Left lung (tissue), 10 donors: ENCODE measurements around the gene CLDN15. TPM values are rescaled to one million over a fixed set of nuclear protein-coding genes. Genes with fewer than 3 reads are reported as not detected.

Experiments used
- ATAC-seq: fragments of 200-7000 bp; cut with Tn5 transposase; one replicate; pipeline ENCODE4 v1.9.1; 2020; ENCODE audit warnings: moderate library complexity
- DNase-seq, 4 donors: peaks; one replicate each; pipeline ENCODE4 v3.0.0-alpha.2; 2013 to 2020
- H3K27ac ChIP-seq, 2 donors: fragments of 200-600 bp; sonication (generic) in 1 of 2; one replicate each; pipeline versions ENCODE4 v1.5.0 to v1.8.0; 2020 to 2021
- H3K27me3 ChIP-seq, 2 donors: fragments of 200-600 bp; sonication (generic) in 1 of 2; one replicate each; pipeline versions ENCODE4 v1.5.0 to v1.8.0; 2020 to 2021
- H3K36me3 ChIP-seq, 2 donors: fragments of 200-600 bp; sonication (generic) in 1 of 2; one replicate each; pipeline versions ENCODE4 v1.5.0 to v1.8.0; 2020 to 2021
- H3K4me1 ChIP-seq, 2 donors: fragments of 200-600 bp; one replicate each; pipeline ENCODE4 v1.8.0; 2021
- H3K4me3 ChIP-seq, 2 donors: fragments of 200-600 bp; sonication (generic) in 1 of 2; one replicate each; pipeline versions ENCODE4 v1.5.0 to v1.8.0; 2020 to 2021; ENCODE audit warnings: mild to moderate bottlenecking in 1 of 2
- H3K9me3 ChIP-seq, 2 donors: fragments of 200-600 bp; sonication (generic) in 1 of 2; one replicate each; pipeline versions ENCODE4 v1.5.0 to v1.8.0; 2020 to 2021
- intact Hi-C, 2 donors: fragments of 100-400 bp; cut with DNase I; formaldehyde crosslinking; loops; one replicate each; pipeline versions ENCODE4 v1.11.2 to v1.14.2; 2022
- polyA plus RNA-seq, 6 donors: library from polyadenylated mRNA; unstranded; fragments of 120-200 nt; gene quantifications; one replicate each; pipeline ENCODE4 v1.2.1, GENCODE V29; 2013; ENCODE audit not compliant: insufficient read length in 6 of 6
- total RNA-seq, 2 donors: library from RNA; stranded (reverse); fragmentation: NEBNext Ultra II Directional; extraction: Animal tissue kit (Norgen Biotek cat#: 25700); gene quantifications; one replicate each; pipeline ENCODE4 v1.2.1, GENCODE V29; 2021
- TF ChIP-seq, protein P1 (sequence below), 2 donors: fragments of 200-600 bp; sonication (generic) in 1 of 2; IDR thresholded peaks; one replicate each; pipeline versions ENCODE4 v1.5.0 to v1.8.0; 2021; ENCODE audit warnings: antibody characterized with exemption in 2 of 2
- donor health status: DM: no; HTN: yes; CAD: no.
- donor health status: DM: no; HTN: no; CAD: no.

The CLDN15 gene
- total and polyA plus RNA-seq, 8 donors = 7.6 to 19.0 (median 15.1) TPM

DNA sequence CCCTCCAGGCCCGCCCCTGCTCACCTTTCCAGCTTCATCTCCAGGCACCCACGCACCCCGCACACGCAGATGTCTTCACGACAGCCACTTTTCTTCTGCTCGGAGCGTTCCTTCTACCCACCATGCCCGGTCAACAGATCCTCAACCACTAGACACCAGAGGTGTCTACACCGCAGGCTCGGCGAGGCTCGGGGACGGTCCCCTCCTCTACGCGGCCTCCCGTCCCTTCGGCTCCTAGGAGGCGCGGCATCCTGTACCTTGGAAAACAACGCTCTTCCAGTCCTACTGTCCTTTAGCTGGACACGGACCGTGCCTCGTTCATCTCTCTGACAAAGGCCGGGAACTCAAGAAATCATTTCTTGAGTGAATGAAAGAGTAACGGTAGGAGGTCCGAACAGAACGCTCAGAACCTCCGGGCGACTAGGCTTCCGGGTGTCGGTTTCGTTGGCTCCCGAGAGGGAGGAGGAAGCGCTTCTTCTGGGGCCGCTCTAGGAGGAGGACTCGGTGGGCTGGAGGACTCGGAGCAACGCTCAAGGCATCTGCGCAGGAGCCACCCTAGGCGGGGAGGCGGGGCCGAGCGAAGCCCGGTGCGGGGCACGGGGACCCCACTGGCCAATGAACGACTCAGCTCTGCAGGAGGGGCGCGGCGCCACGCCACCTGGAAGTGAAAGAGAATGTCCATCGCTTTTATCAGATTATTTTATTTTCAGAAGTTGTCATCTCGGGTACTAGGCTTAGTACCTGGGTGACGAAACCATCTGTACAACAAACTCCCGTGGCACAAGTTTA, 14.5 kb upstream of the CLDN15 start:
- TF ChIP-seq, protein P1, sequence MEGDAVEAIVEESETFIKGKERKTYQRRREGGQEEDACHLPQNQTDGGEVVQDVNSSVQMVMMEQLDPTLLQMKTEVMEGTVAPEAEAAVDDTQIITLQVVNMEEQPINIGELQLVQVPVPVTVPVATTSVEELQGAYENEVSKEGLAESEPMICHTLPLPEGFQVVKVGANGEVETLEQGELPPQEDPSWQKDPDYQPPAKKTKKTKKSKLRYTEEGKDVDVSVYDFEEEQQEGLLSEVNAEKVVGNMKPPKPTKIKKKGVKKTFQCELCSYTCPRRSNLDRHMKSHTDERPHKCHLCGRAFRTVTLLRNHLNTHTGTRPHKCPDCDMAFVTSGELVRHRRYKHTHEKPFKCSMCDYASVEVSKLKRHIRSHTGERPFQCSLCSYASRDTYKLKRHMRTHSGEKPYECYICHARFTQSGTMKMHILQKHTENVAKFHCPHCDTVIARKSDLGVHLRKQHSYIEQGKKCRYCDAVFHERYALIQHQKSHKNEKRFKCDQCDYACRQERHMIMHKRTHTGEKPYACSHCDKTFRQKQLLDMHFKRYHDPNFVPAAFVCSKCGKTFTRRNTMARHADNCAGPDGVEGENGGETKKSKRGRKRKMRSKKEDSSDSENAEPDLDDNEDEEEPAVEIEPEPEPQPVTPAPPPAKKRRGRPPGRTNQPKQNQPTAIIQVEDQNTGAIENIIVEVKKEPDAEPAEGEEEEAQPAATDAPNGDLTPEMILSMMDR (IDR thresholded peaks at IDR 0.05) = no peak
- peak; percentile 100 for ATAC-seq

DNA sequence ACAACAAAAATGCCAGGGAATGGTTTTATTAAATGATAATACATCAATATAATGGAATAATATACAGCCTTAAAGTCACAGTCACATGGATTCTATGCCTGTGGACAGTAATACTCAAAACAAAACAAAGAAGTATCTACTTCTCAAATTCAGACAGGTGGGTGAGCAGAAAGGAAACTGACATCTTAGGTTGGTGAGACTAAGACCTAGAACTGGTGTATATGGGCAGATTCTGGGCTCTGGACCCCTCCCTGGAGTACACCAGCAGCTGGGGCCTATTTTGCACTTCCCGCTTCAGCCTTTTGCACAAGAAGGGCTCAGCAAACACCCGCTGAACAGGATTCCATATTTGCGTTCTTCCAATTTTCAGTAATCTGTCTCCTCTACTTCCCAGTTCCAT, 12.7 kb upstream of the CLDN15 start:
- intact Hi-C loops = no loop called here
- TF ChIP-seq, protein P1 (IDR thresholded peaks at IDR 0.05) = no peak
- Histone ChIP-seq H3K4me1 (peaks cover 14 to 44% of the 10 kb centered on the region in 2 donors), H3K4me3 (peak overlapping the region in 1 of 2 donors; percentile 97), H3K9me3 (no peaks in the 10 kb centered on the region), H3K27me3 (no peaks in the 10 kb centered on the region), H3K36me3 (peaks cover 0 to 34% of the 10 kb centered on the region in 2 donors), H3K27ac (no peak overlapping the region)
- DNase-seq (no peak), ATAC-seq (no peak)

More for the DNA sequence above, 14.5 kb upstream of the CLDN15 start:
- H3K4me1 ChIP-seq = peaks cover 14 to 32% of the 10 kb centered on the region in 2 donors
- no peaks in the 10 kb centered on the region for H3K9me3 ChIP-seq
- peak; percentile 96 to 99 (median 98) for DNase-seq
- peaks cover 0 to 33% of the 10 kb centered on the region in 2 donors for H3K36me3 ChIP-seq
- intact Hi-C loops = no loop called here
- H3K4me3 ChIP-seq = peak overlapping the region; percentile 62 to 97
- H3K27me3 ChIP-seq = no peaks in the 10 kb centered on the region
- H3K27ac ChIP-seq = peak overlapping the region; percentile 69 to 86

DNA sequence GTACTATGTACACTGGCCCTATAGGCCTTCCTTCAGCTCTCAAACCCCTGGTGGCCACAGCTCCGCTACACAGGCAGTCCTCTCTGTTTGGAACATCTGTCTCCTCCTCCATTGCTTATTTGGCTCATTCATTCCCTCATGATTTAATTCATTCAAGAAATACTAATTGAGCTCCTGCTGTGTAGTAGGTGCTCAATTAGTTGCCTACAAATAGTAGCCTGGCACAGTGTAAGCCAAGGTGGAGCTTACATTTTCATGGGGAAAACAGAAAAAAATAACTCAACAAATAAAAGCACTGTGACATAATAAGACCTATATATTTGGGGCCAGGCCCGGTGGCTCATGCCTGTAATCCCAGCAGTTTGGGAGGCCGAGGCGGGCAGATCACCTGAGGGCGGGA, 10.7 kb upstream of the CLDN15 start:
- ATAC-seq = no peak
- H3K36me3 ChIP-seq = peaks cover 0 to 34% of the 10 kb centered on the region in 2 donors
- DNase-seq = no peak
- no peak overlapping the region for H3K27ac ChIP-seq
- TF ChIP-seq, protein P1 (IDR thresholded peaks at IDR 0.05) = no peak
- no peak overlapping the region for H3K4me3 ChIP-seq
- H3K27me3 ChIP-seq = no peaks in the 10 kb centered on the region
- H3K4me1 ChIP-seq = peaks cover 22 to 59% of the 10 kb centered on the region in 2 donors
- no peaks in the 10 kb centered on the region for H3K9me3 ChIP-seq
- intact Hi-C loops = no loop called here

DNA sequence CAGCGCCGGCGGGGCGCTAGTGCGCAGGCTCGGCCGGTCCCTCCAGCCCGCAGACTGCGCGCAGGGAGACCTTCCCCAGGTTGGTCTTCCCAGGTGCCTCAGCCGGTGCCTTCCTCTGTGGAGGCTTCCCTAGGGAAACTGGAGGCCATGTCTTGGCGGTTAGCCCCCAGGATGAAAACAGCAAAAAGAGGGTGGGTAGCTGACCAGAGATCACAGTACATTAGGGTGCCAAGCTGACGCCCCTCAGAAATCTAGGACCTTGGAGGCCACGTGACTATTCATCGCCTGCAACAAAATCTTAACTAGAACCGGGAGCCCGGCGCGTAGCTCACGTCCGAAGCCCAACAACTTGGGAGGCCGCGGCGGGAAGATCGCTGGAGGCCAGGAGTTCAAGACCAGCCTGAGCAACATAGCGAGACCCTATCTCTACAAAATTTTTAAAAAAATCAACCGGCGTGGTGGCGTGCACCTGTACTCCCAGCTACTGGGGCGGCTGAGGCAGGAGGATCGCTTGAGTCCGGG, 7.6 kb upstream of the CLDN15 start:
- Histone ChIP-seq H3K4me1 (peaks cover 8 to 69% of the 10 kb centered on the region in 2 donors), H3K27ac (peak overlapping the region; percentile 86 to 96), H3K36me3 (peaks cover 0 to 40% of the 10 kb centered on the region in 2 donors), H3K4me3 (peak overlapping the region; percentile 74 to 94), H3K27me3 (no peaks in the 10 kb centered on the region), H3K9me3 (no peaks in the 10 kb centered on the region)
- DNase-seq = no peak
- TF ChIP-seq, protein P1 (IDR thresholded peaks at IDR 0.05) = no peak
- ATAC-seq = no peak
- intact Hi-C loops = no loop called here
